Ammon's horn (tissue), 1 donor: ENCODE results near the gene ITIH5.

Experiments used
- DNase-seq: peaks from one replicate; pipeline ENCODE4 v3.0.0-alpha.2; 2016; ENCODE audit warnings: low spot score

ITIH5 gene

GRCh38 chr10:7518693-7519092 lies 148.1 kb downstream of the ITIH5 start:
- no peak for DNase-seq

GRCh38 chr10:7515439-7515838 lies 151.3 kb downstream of the ITIH5 start:
- no peak for DNase-seq

- DNase-seq = no peak
These were observed 152.8 kb downstream of the ITIH5 start for GRCh38 chr10:7513936-7514335.

GRCh38 chr10:7513455-7513854 lies 153.3 kb downstream of the ITIH5 start:
- no peak for DNase-seq

- DNase-seq = no peak
These were observed 154.3 kb downstream of the ITIH5 start for GRCh38 chr10:7512487-7512886.

- no peak for DNase-seq
These were observed 155.2 kb downstream of the ITIH5 start for GRCh38 chr10:7511612-7512011.
